Upper lobe of left lung (tissue), 6 donors: ENCODE results near the gene B3GNT3. TPM values are rescaled to one million over a fixed set of nuclear protein-coding genes. Genes with fewer than 3 reads are reported as not detected.
A peak's percentile ranks its signal among the peaks of the same experiment; 100 is the strongest.

Source experiments
- ATAC-seq, 2 donors: fragments of 200-7000 bp; cut with Tn5 transposase; one replicate each; pipeline ENCODE4 v1.9.1; 2022; ENCODE audit warnings: mild to moderate bottlenecking in 2 of 2, moderate library complexity in 2 of 2; ENCODE audit not compliant: low FRiP score in 2 of 2
- DNase-seq, 2 donors: peaks; one replicate each; pipeline ENCODE4 v3.0.0-alpha.2; 2019 to 2020
- H3K27ac ChIP-seq, 4 donors: fragments of 200-600 bp; sonication (generic); one replicate each; pipeline ENCODE4 v1.5.1; 2016 to 2019
- H3K27me3 ChIP-seq, 4 donors: fragments of 200-600 bp; sonication (generic); one replicate each; pipeline ENCODE4 v1.5.1; 2017 to 2019
- H3K36me3 ChIP-seq, 4 donors: fragments of 200-600 bp; sonication (generic); one replicate each; pipeline ENCODE4 v1.5.1; 2016 to 2019
- H3K4me1 ChIP-seq, 4 donors: fragments of 200-600 bp; sonication (generic); one replicate each; pipeline ENCODE4 v1.5.1; 2018 to 2019
- H3K4me3 ChIP-seq, 4 donors: fragments of 200-600 bp; sonication (generic); one replicate each; pipeline ENCODE4 v1.5.1; 2017 to 2019; ENCODE audit warnings: mild to moderate bottlenecking in 2 of 4, moderate library complexity in 1 of 4
- H3K9me3 ChIP-seq, 4 donors: fragments of 200-600 bp; sonication (generic); one replicate each; pipeline ENCODE4 v1.5.1; 2018 to 2019
- CTCF ChIP-seq, 6 experiments: fragments of 450-650 bp in 4 of 6; fragments of 200-600 bp in 2 of 6; sonication (generic) in 2 of 6; IDR thresholded peaks; one replicate each; pipeline ENCODE4 v1.5.1; 2016 to 2019; ENCODE audit warnings: antibody characterized with exemption in 6 of 6
- EP300 ChIP-seq, 4 donors: sonication (generic); formaldehyde crosslinking; IDR thresholded peaks; one replicate each; pipeline ENCODE4 v1.5.1; 2017; ENCODE audit warnings: antibody characterized with exemption in 4 of 4, control low read depth in 2 of 4
- POLR2A ChIP-seq, 4 donors: fragments of 450-650 bp; IDR thresholded peaks; one replicate each; pipeline ENCODE4 v1.5.1; 2016 to 2017; ENCODE audit warnings: antibody characterized with exemption in 4 of 4, mild to moderate bottlenecking in 2 of 4
- POLR2AphosphoS5 ChIP-seq, 2 donors: sonication (generic); formaldehyde crosslinking; IDR thresholded peaks; one replicate each; pipeline ENCODE4 v1.5.1; 2017; ENCODE audit warnings: antibody characterized with exemption in 2 of 2
- WGBS, 2 donors: methylation state at CpG; one replicate each; pipeline ENCODE4 v1.1.5; 2017 to 2018; 5-methylcytosine and 5-hydroxymethylcytosine counted together
- total RNA-seq, 6 donors: library from RNA; depleted of rRNA in 4 of 6; stranded (reverse); fragments of >200 nt in 4 of 6; gene quantifications; one replicate each; pipeline versions ENCODE4 v1.1.0 to v1.2.1, GENCODE V29; 2016 to 2021
- donor health status: DM: no; HTN: no; CAD: no; lungs with moderate emphysema.
- donor health status: DM: no; HTN: yes; CAD: no; lungs with severe emphysema.

Gene B3GNT3
- total RNA-seq, 6 donors from 2014 or later = 1.0 to 8.8 (median 2.5) TPM; not detected in 1

GRCh38 chr19:17837972-17838371 is 43.0 kb downstream of the B3GNT3 start:
- DNase-seq (no peak), ATAC-seq (no peak)
- Histone ChIP-seq H3K4me3 (no peak overlapping the region), H3K4me1 (peaks cover 0 to 21% (median 7%) of the 10 kb centered on the region in 4 donors), H3K36me3 (peaks cover 0 to 95% (median 27%) of the 10 kb centered on the region in 4 donors), H3K27me3 (no peaks in the 10 kb centered on the region), H3K9me3 (no peaks in the 10 kb centered on the region), H3K27ac (no peak overlapping the region)
- no peak for TF ChIP-seq CTCF (IDR thresholded peaks at IDR 0.05)
- no peak for TF ChIP-seq POLR2AphosphoS5 (IDR thresholded peaks at IDR 0.05)
- no peak for TF ChIP-seq POLR2A (IDR thresholded peaks at IDR 0.05)
- no peak for TF ChIP-seq EP300 (IDR thresholded peaks at IDR 0.05)
- WGBS, 2 donors = 94 to 95% methylated on average over 6 to 7 of the region's 7 CpGs

- H3K4me1 ChIP-seq = peaks cover 0 to 24% (median 10%) of the 10 kb centered on the region in 4 donors
- no peak overlapping the region for H3K27ac ChIP-seq
- WGBS, 2 donors = 88 to 92% methylated on average over 6 of the region's 6 CpGs
- no peaks in the 10 kb centered on the region for H3K9me3 ChIP-seq
- TF ChIP-seq EP300 (IDR thresholded peaks at IDR 0.05) (no peak), CTCF (IDR thresholded peaks at IDR 0.05) (no peak), POLR2AphosphoS5 (IDR thresholded peaks at IDR 0.05) (no peak), POLR2A (IDR thresholded peaks at IDR 0.05) (no peak)
- no peaks in the 10 kb centered on the region for H3K27me3 ChIP-seq
- DNase-seq (no peak), ATAC-seq (no peak)
- peaks cover 0 to 82% (median 27%) of the 10 kb centered on the region in 4 donors for H3K36me3 ChIP-seq
- no peak overlapping the region for H3K4me3 ChIP-seq
Observed at GRCh38 chr19:17840019-17840418, 45.1 kb downstream of the B3GNT3 start.

- Histone ChIP-seq H3K4me3 (peak overlapping the region in 3 of 4 donors; percentile 4 to 30 (median 26)), H3K4me1 (peaks cover 3 to 29% (median 11%) of the 10 kb centered on the region in 4 donors), H3K36me3 (peaks cover 0 to 70% (median 24%) of the 10 kb centered on the region in 4 donors), H3K9me3 (no peaks in the 10 kb centered on the region), H3K27me3 (no peaks in the 10 kb centered on the region), H3K27ac (peak overlapping the region in 1 of 4 donors; percentile 6)
- DNase-seq (peak in 1 of 2 donors; percentile 86), ATAC-seq (no peak)
- 61 to 76% methylated on average over 5 to 30 of the region's 30 CpGs for WGBS, 2 donors
- TF ChIP-seq POLR2AphosphoS5 (IDR thresholded peaks at IDR 0.05) = no peak
Observed at GRCh38 chr19:17841371-17841809, 46.5 kb downstream of the B3GNT3 start.

- Histone ChIP-seq H3K36me3 (peaks cover 0 to 63% (median 24%) of the 10 kb centered on the region in 4 donors), H3K4me3 (peak overlapping the region in 3 of 4 donors; percentile 16 to 30 (median 26)), H3K27me3 (no peaks in the 10 kb centered on the region), H3K4me1 (peaks cover 10 to 33% (median 16%) of the 10 kb centered on the region in 4 donors), H3K27ac (peak overlapping the region in 1 of 4 donors; percentile 26), H3K9me3 (no peaks in the 10 kb centered on the region)
- ATAC-seq = peak; percentile 65 to 84
- peak; percentile 42 to 94 for DNase-seq
- WGBS, 2 donors = 43 to 57% methylated on average over 33 to 36 of the region's 56 CpGs
- TF ChIP-seq CTCF (IDR thresholded peaks at IDR 0.05) (no peak), EP300 (IDR thresholded peaks at IDR 0.05) (no peak), POLR2AphosphoS5 (IDR thresholded peaks at IDR 0.05) (no peak), POLR2A (IDR thresholded peaks at IDR 0.05) (no peak)
Observed at GRCh38 chr19:17841810-17842662, 47.1 kb downstream of the B3GNT3 start.

GRCh38 chr19:17842663-17843291 is 47.8 kb downstream of the B3GNT3 start:
- no peak for TF ChIP-seq POLR2AphosphoS5 (IDR thresholded peaks at IDR 0.05)
- no peak for TF ChIP-seq EP300 (IDR thresholded peaks at IDR 0.05)
- TF ChIP-seq CTCF (IDR thresholded peaks at IDR 0.05) = no peak
- TF ChIP-seq POLR2A (IDR thresholded peaks at IDR 0.05) = no peak
- Histone ChIP-seq H3K36me3 (peaks cover 0 to 56% (median 21%) of the 10 kb centered on the region in 4 donors), H3K27ac (peak overlapping the region in 1 of 4 donors; percentile 26), H3K4me3 (peak overlapping the region in 3 of 4 donors; percentile 16 to 30 (median 26)), H3K27me3 (no peaks in the 10 kb centered on the region), H3K4me1 (peaks cover 11 to 39% (median 20%) of the 10 kb centered on the region in 4 donors), H3K9me3 (no peaks in the 10 kb centered on the region)
- ATAC-seq (no peak), DNase-seq (peak in 1 of 2 donors; percentile 62)
- WGBS, 2 donors = 75 to 87% methylated on average over 6 to 16 of the region's 20 CpGs
